CMK (cell line): ENCODE data around the gene DDX4.

ENCODE experiments used
- DNase-seq: peaks from one replicate; pipeline ENCODE4 v3.0.0-alpha.2; 2010; ENCODE audit warnings: low read depth

Gene DDX4

GRCh38 chr5:55821731-55822512, 84.1 kb downstream of the DDX4 start:
- no peak for DNase-seq

- DNase-seq, result no peak
Measured at GRCh38 chr5:55823151-55823796, 85.4 kb downstream of the DDX4 start.

DNA sequence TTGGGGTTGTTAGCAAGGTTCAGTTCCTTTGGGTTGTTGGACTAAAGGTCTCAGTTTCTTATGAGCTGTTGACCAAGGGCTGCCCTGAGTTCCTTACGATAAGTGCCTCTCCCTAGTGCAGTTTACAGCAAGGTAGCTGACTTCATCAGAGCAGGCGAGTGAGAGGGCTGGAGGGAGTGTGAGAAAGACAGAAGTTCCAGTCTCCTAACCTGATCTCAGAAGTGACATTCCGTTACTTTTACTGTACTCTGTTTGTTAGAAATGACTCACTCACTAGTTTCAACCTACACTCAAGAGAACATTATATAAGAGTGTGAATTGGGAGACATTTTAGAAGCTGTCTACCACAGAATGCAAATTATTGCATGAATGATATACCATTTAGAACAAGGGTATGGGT, 92.1 kb downstream of the DDX4 start:
- DNase-seq, result no peak

DNA sequence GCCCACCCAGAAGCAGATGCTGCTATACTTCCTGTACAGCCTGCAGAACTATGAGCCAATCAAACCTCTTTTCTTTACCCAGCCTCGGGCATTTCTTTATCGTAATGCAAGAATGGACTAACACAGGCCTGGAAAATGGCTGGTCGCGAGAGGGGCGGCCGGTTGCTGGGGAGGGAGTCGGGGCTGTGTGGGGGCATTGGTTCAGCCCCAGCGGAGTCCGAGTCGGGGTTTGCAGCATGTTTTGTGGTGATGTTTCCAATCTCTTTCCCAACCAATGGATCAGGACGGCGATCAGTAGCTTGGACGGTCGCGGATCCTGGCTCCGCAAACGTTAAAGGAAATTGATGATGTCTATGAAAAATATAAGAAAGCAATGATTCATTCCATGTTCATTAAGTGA, 94.6 kb downstream of the DDX4 start:
- no peak for DNase-seq

- DNase-seq, result no peak
Measured at GRCh38 chr5:55836191-55836590, 98.3 kb downstream of the DDX4 start.

DNA sequence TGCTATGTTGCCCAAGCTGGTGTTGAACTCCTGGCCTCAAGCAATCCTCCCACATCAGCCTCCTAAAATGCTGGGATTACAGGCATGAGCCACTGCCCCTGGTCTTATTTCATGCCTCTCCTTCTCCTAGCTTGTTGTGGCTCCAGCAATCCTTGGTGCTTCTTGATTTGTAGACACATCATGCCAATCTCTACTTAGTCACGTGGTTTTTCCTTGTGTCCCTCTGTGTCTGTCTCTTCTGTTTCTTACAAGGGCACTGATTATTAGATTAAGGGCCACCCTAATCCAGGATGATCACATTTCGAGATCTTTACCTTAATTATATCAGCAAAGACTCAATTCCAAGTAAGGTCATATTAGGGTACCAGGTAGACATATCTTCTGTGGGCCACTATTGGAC, 104.1 kb downstream of the DDX4 start:
- DNase-seq, result no peak

DNA sequence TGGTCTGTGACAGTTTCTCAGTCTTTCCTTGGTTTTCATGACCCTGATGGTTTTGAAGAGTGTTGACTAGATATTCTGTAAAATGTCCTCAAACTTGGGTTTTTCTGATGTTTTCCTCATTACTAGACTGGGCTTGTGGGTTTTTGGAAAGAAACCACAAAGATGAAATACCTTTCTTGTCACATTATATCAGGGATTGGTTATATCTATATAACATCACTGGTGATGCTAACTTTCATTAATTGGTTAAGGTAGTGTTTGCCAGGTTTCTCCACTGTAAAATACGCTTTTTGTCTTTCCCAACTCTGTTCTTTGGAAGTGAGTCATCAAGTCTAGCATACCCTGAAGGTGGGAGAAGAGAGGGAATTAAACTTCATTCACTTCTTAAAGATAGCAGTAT, 110.0 kb downstream of the DDX4 start:
- no peak for DNase-seq

DNA sequence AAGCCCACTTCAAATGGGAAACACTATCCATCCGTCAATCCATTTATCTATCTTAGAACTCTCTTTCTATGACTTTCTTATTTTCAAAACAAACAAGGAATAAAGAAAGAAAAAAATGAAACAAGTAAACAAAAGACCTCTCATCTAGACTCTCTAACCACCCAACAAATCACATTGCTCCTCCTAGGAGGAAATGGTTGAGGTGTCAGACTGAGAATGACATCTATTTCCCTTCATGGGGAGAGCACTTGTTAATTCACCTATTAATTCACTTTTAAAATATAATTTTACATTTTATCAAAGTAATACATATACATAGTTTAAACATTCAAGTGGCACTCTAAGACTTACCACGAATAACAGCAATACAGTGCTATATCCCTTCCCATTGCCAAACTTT, 110.9 kb downstream of the DDX4 start:
- no peak for DNase-seq

DNA sequence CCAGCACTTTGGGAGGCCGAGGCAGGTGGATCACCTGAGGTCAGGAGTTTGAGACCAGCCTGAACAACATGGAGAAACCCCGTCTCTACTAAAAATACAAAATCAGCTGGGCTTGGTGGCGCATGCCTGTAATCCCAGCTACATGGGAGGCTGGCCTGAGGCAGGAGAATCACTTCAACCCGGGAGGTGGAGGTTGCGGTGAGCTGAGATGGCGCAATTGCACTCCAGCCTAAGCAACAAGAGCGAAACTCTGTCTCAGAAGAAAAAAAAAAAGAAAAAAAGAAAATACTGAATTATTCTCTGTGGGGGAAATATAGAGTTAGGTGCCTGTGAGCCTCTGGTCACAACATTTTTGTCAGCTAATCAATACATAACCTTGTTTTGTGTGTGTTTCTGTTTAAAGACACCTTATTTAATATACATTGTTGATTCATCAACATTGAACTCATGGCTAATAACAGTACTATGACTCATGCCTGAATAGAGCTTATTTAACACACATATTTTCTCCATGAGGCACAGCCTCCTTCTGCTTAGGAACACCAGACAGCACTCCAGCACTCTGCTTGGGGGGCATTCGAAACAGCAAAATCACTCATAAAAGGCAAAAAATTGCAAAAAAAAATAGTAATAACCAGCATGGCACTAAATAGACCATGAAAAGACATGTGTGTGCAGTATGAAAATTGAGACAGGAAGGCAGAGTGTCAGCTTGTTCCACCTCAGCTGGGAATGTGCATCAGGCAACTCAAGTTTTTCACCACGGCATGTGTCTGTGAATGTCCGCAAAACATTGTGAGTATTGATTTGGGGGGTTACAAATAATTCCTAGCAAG, 113.2 kb downstream of the DDX4 start, which contains the start of gene IL31RA:
Gene IL31RA, plus strand, starts transcription at position 519 of the 836 bp plus-strand sequence. Its CDS starts 214 bp downstream, at position 733.
- DNase-seq, result no peak

DNA sequence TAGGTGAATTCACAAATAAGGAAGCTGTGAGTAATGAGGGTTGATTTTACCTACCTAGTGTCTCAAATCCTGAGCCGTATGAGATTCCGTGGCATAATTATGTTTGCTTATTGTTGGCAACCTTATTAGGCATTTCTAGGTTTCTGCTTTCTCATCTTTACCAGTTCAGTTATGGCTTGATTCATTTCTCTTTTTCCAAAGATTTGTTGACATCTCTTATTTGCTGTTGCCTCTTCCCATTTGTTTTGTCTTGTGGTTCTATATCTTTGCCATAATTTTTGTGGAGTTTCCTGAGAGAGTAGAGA, 113.8 kb downstream of the DDX4 start:
- no peak for DNase-seq

GRCh38 chr5:55852503-55852902, 114.6 kb downstream of the DDX4 start:
- DNase-seq, result no peak

DNA sequence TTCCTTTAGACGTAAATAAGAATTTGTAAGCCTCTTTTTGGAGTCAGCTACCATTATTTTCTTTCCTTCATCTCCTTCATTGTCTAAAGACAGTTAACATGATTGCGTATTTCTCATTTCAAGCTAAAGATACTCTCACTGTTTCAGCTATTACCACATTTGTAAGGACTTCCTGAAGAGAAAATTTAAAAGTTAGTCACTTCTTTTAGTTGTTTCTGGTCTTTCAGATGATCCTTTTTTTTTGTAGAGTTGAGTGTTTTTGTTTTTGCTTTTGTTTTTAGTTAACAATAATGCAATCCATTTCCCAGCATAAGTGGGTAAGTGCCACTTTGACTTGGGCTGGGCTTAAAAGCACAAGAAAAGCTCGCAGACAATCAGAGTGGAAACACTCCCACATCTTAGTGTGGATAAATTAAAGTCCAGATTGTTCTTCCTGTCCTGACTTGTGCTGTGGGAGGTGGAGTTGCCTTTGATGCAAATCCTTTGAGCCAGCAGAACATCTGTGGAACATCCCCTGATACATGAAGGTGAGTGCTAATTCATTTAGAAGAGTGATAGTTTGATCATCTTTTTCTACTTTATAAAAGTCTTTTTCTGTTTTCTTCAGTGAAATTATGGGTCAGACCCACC, 115.3 kb downstream of the DDX4 start:
- DNase-seq, result no peak

DNA sequence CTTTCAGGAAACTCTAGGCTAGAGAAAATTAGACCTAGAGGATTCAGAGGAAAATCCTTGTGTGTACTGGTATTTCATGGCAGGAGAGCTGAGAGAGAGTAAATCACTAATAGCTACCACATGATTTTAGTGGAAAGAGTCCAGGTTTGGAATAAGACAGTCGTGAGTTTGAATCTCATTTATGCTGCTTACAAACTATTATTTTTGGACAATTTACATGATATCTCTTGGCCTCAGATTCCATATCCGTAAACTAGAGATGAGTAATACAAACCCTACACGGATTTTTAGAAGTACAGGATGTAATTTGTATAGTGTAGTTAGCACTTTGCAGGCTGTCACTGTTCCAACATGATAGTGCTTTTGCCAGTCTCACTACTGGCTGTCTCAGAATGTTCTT, 116.0 kb downstream of the DDX4 start:
- DNase-seq, result no peak

DNA sequence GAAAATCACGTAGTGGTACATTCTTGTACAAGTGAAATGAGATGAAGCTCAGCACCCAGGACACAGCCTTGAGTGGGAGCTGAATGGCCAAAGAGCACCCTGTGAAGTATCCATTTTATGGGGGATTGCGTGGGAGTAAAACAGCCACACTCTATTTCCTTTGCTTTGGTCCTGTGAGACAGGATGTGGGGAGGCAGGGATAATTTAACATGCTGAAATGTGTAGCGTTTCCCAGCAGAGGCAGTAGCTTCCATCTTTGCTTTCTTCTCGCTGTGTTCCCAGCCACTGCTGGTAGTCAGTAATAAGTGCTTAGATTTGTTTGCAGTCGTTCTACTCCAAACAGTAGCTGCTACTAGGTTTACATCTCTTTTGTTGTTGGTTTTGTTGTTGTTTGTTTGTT, 117.6 kb downstream of the DDX4 start:
- DNase-seq, result no peak

GRCh38 chr5:55856516-55857246, 118.8 kb downstream of the DDX4 start:
- no peak for DNase-seq

DNA sequence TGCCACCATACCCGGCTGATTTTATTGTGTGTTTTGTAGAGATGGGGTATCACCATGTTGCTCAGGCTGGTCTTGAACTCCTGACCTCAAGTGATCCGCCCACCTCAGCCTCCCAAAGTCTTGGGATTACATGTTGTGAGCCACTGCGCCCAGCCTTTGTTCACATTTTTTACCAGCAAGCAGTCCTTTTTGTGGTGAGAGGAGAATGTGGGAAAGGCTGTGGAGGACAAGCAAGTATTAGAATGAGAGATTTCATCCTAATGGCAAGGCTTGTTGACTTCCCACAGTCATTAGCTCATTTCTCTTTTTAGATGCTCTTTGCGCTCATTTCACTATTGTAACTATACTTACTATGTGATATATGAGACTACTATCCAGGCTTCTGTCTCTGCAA, 119.4 kb downstream of the DDX4 start:
- no peak for DNase-seq

DNA sequence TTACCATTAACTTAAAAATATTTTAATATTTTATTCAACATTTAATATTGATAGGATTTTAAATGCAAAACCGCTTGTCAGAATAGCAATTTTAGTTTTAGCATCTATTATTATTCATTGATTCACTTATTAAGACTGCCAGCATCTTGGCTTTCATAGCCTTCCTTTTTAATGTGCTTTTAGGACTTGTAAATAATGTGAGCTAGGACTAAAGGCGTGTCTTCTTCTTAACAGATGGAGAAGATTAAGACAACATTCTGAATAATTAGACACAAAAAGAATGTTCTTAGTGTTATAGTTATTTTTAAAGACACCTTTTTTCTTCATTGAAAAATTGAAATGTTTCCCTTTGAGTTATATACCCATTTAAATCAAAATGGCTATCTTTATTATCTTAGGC, 120.2 kb downstream of the DDX4 start:
- DNase-seq, result no peak

GRCh38 chr5:55860288-55860687, 122.4 kb downstream of the DDX4 start:
- no peak for DNase-seq

GRCh38 chr5:55860709-55861108, 122.8 kb downstream of the DDX4 start:
- DNase-seq, result no peak

DNA sequence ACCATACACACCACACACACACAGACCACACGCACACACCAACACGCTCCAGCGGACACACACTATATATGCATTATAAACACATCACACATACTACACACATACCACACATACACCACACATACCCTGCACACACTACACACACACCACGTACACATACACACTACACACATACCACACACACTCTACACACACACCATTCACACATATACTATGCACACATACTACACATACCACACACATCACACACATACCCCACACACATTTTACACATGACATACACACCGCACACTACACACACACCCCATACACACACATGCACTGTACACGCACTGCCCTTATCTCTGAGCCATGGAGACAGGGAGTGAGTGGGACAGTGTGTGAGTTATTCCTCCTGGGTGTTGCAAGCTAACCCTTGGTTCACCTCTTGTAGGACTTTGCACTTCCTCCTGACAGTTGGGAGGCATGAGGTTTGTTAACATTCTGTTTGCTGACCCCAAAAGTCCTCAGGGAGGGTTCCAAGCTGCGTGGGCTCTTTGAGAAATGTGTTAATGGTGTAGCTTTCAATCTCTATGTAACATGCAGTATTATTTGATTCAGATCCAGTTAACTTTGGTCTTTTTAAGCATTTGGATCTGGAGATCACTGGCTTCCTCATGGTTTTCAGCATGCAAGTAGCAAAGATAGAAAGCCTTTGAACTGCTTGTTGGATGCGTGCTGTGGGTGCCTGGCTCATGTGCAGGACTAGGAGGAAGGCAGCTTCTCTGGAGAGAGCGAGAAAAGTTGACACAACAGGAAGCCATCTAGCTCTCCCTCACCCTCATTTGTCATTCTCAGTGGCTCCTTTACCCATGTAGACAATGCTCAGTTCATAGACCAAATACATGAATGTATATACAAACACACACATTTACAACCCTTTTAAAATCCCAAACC, 127.0 kb downstream of the DDX4 start:
- DNase-seq, result no peak

GRCh38 chr5:55865831-55866230, 128.0 kb downstream of the DDX4 start:
- DNase-seq, result no peak
